GM23338 (cell line): ENCODE measurements around the gene CLIP2. TPM values are rescaled to one million over a fixed set of nuclear protein-coding genes. Genes with fewer than 3 reads are reported as not detected.

Experiments
- ATAC-seq: fragments of 200-7000 bp; cut with Tn5 transposase; 3 replicates; pipeline ENCODE4 v1.9.1; 2020
- DNase-seq: peaks from one replicate; pipeline ENCODE4 v3.0.0-alpha.2; 2015; ENCODE audit warnings: low spot score
- H2AFZ ChIP-seq: fragments of 200-600 bp; sonication (generic); 2 replicates; pipeline ENCODE4 v1.8.0; 2016; ENCODE audit warnings: antibody characterized with exemption, mild to moderate bottlenecking, moderate library complexity
- H3F3A ChIP-seq: fragments of 200-600 bp; sonication (generic); replicated peaks from 2 replicates; pipeline ENCODE4 v1.8.0; 2017; ENCODE audit warnings: antibody characterized with exemption, mixed run types, low read depth
- H3K27ac ChIP-seq: fragments of 200-600 bp; sonication (generic); 2 replicates; pipeline ENCODE4 v1.6.1; 2016; ENCODE audit warnings: low read depth
- H3K27me3 ChIP-seq: fragments of 200-600 bp; sonication (generic); 2 replicates; pipeline ENCODE4 v1.8.0; 2016; ENCODE audit warnings: mild to moderate bottlenecking, mixed run types, moderate library complexity; ENCODE audit not compliant: insufficient read depth
- H3K36me3 ChIP-seq: fragments of 200-600 bp; sonication (generic); 2 replicates; pipeline ENCODE4 v1.8.0; 2016; ENCODE audit warnings: mild to moderate bottlenecking; ENCODE audit not compliant: insufficient read depth
- H3K4me1 ChIP-seq: fragments of 200-600 bp; sonication (generic); 2 replicates; pipeline ENCODE4 v1.8.0; 2016; ENCODE audit warnings: mild to moderate bottlenecking, moderate library complexity; ENCODE audit not compliant: insufficient read depth
- H3K4me2 ChIP-seq: fragments of 200-600 bp; sonication (generic); 2 replicates; pipeline ENCODE4 v1.7.1; 2017; ENCODE audit warnings: mixed run types
- H3K4me3 ChIP-seq: fragments of 200-600 bp; sonication (generic); 2 replicates; pipeline ENCODE4 v1.6.1; 2016; ENCODE audit warnings: mixed run types
- H3K79me2 ChIP-seq: fragments of 200-600 bp; sonication (generic); replicated peaks from 2 replicates; pipeline ENCODE4 v1.8.0; 2017; ENCODE audit warnings: mild to moderate bottlenecking; ENCODE audit not compliant: insufficient read depth
- H3K9me2 ChIP-seq: fragments of 200-600 bp; sonication (generic); 2 replicates; pipeline ENCODE4 v1.8.0; 2017; ENCODE audit not compliant: insufficient read depth
- H4K20me1 ChIP-seq: fragments of 200-600 bp; sonication (generic); replicated peaks from 2 replicates; pipeline ENCODE4 v1.8.0; 2017; ENCODE audit warnings: mild to moderate bottlenecking; ENCODE audit not compliant: insufficient read depth
- H3K27ac Mint-ChIP-seq: 2 replicates; pipeline ENCODE4 v1.8.0; 2020; ENCODE audit warnings: inconsistent platforms, mild to moderate bottlenecking, moderate library complexity, mixed read lengths
- H3K27me3 Mint-ChIP-seq: 3 replicates; pipeline ENCODE4 v1.8.0; 2022; ENCODE audit warnings: low read depth, mild to moderate bottlenecking, moderate library complexity, mixed read lengths, inconsistent platforms; ENCODE audit not compliant: insufficient read depth, poor library complexity
- H3K36me3 Mint-ChIP-seq: 3 replicates; pipeline ENCODE4 v1.8.0; 2021; ENCODE audit warnings: low read depth, mild to moderate bottlenecking, inconsistent platforms, moderate library complexity, mixed read lengths
- H3K4me1 Mint-ChIP-seq: 3 replicates; pipeline ENCODE4 v1.8.0; 2020; ENCODE audit warnings: mild to moderate bottlenecking, inconsistent platforms, mixed read lengths
- H3K4me3 Mint-ChIP-seq: 3 replicates; pipeline ENCODE4 v1.8.0; 2021; ENCODE audit warnings: moderate library complexity, mild to moderate bottlenecking, inconsistent platforms, mixed read lengths
- H3K9me3 Mint-ChIP-seq: 3 replicates; pipeline ENCODE4 v1.8.0; 2020; ENCODE audit warnings: moderate library complexity, mild to moderate bottlenecking, inconsistent platforms, mixed read lengths
- CREB1 ChIP-seq: fragments of 250-450 bp; sonication (Bioruptor Pico); IDR thresholded peaks from 2 replicates; pipeline ENCODE4 v1.5.0; 2020; ENCODE audit warnings: low read depth, mild to moderate bottlenecking, moderate library complexity
- CTCF ChIP-seq, 2 experiments: fragments of 200-600 bp in 1 of 2; sonication (generic) in 1 of 2; conservative IDR thresholded peaks; 2 replicates each; pipeline versions ENCODE4 v1.5.1 to v1.6.1; 2016 to 2017; ENCODE audit warnings: antibody characterized with exemption in 2 of 2, low read depth in 2 of 2, mild to moderate bottlenecking in 2 of 2, moderate library complexity in 1 of 2
- ETS1 ChIP-seq: IDR thresholded peaks from 2 replicates; pipeline ENCODE4 v1.6.1; 2016; ENCODE audit warnings: antibody characterized with exemption
- NANOG ChIP-seq: IDR thresholded peaks from 2 replicates; pipeline ENCODE4 v1.6.1; 2016; ENCODE audit warnings: antibody characterized with exemption, borderline replicate concordance
- REST ChIP-seq: IDR thresholded peaks from one replicate; pipeline ENCODE4 v1.6.1; 2018; ENCODE audit warnings: antibody characterized with exemption; ENCODE audit not compliant: unreplicated experiment
- STAT1 ChIP-seq: IDR thresholded peaks from one replicate; pipeline ENCODE4 v1.6.1; 2016; ENCODE audit warnings: antibody characterized with exemption; ENCODE audit not compliant: unreplicated experiment
- polyA plus RNA-seq: library from polyadenylated mRNA; unstranded; fragments of >200 nt; fragmentation: Nextera tagmentation; extraction: Ambion mirVana; gene quantifications from 2 replicates; pipeline ENCODE4 v1.2.1, GENCODE V29; 2016
- total RNA-seq: library from RNA; depleted of rRNA; stranded (reverse); fragments of >200 nt; shearing (Covaris generic); gene quantifications from 2 replicates; pipeline ENCODE4 v1.2.3, GENCODE V29; 2014

Gene CLIP2
- total and polyA plus RNA-seq, 2 experiments from 2014 or later: 8.1 to 51.9 TPM

GRCh38 chr7:74297516-74298233 is 8.5 kb downstream of the CLIP2 start:
- Mint-ChIP-seq H3K27me3 (peaks cover 6% of the 10 kb centered on the region), H3K9me3 (no peaks in the 10 kb centered on the region; the same call in 2 of the 3 replicates), H3K4me3 (no peak overlapping the region), H3K4me1 (peaks cover 28% of the 10 kb centered on the region), H3K27ac (no peak overlapping the region), H3K36me3 (peaks cover 23% of the 10 kb centered on the region)
- Histone ChIP-seq H3K4me3 (no peak overlapping the region), H3K4me2 (no peak overlapping the region), H4K20me1 (peaks cover 31% of the 10 kb centered on the region), H3K36me3 (no peaks in the 10 kb centered on the region), H2AFZ (no peak overlapping the region), H3K9me2 (no peaks in the 10 kb centered on the region), H3K79me2 (peaks cover 94% of the 10 kb centered on the region), H3K27me3 (no peaks in the 10 kb centered on the region), H3K4me1 (peaks cover 25% of the 10 kb centered on the region), H3F3A (peaks cover 9% of the 10 kb centered on the region; the same call in 1 of the 2 replicates), H3K27ac (no peak overlapping the region)
- ATAC-seq: no peak
- TF ChIP-seq REST: peak; percentile 54
- no peak for TF ChIP-seq CREB1 (CRISPR knock-in tag)
- DNase-seq: no peak

GRCh38 chr7:74299401-74299800 is 10.2 kb downstream of the CLIP2 start:
- H2AFZ ChIP-seq: no peak overlapping the region
- H3F3A ChIP-seq: no peaks in the 10 kb centered on the region
- TF ChIP-seq STAT1: no peak
- no peak for TF ChIP-seq ETS1
- H3K79me2 ChIP-seq: peaks cover 94% of the 10 kb centered on the region
- no peak for DNase-seq
- H3K9me2 ChIP-seq: no peaks in the 10 kb centered on the region
- ATAC-seq: no peak
- no peak overlapping the region for H3K27ac Mint-ChIP-seq
- peaks cover 7% of the 10 kb centered on the region for H3K4me1 ChIP-seq
- H3K4me2 ChIP-seq: no peak overlapping the region
- H3K27ac ChIP-seq: no peak overlapping the region
- peaks cover 3% of the 10 kb centered on the region for H3K27me3 Mint-ChIP-seq
- H3K4me3 ChIP-seq: no peak overlapping the region
- H3K9me3 Mint-ChIP-seq: no peaks in the 10 kb centered on the region; the same call in 2 of the 3 replicates
- H3K36me3 Mint-ChIP-seq: peaks cover 23% of the 10 kb centered on the region
- H3K27me3 ChIP-seq: no peaks in the 10 kb centered on the region
- H4K20me1 ChIP-seq: peaks cover 31% of the 10 kb centered on the region
- no peaks in the 10 kb centered on the region for H3K36me3 ChIP-seq
- peaks cover 12% of the 10 kb centered on the region for H3K4me1 Mint-ChIP-seq
- no peak overlapping the region for H3K4me3 Mint-ChIP-seq

- no peak for DNase-seq
- no peaks in the 10 kb centered on the region; the same call in 2 of the 3 replicates for H3K9me3 Mint-ChIP-seq
- Histone ChIP-seq H4K20me1 (peaks cover 25% of the 10 kb centered on the region), H2AFZ (no peak overlapping the region), H3F3A (no peaks in the 10 kb centered on the region), H3K9me2 (no peaks in the 10 kb centered on the region), H3K36me3 (no peaks in the 10 kb centered on the region), H3K79me2 (peaks cover 82% of the 10 kb centered on the region), H3K4me2 (no peak overlapping the region), H3K4me1 (no peaks in the 10 kb centered on the region), H3K27ac (no peak overlapping the region), H3K4me3 (no peak overlapping the region), H3K27me3 (no peaks in the 10 kb centered on the region)
- H3K27me3 Mint-ChIP-seq: peaks cover 1% of the 10 kb centered on the region
- no peak overlapping the region for H3K4me3 Mint-ChIP-seq
- ATAC-seq: no peak
- H3K36me3 Mint-ChIP-seq: peaks cover 17% of the 10 kb centered on the region
- H3K4me1 Mint-ChIP-seq: no peaks in the 10 kb centered on the region
- H3K27ac Mint-ChIP-seq: no peak overlapping the region
- TF ChIP-seq STAT1 (no peak), REST (no peak), CTCF (conservative IDR thresholded peaks at IDR 0.05; ENCODE audit: low read depth in 2 of 2) (no peak), NANOG (no peak)
Measured at GRCh38 chr7:74300926-74301325, 11.7 kb downstream of the CLIP2 start.
